ENCODE results near the gene ELK1. TPM values are rescaled to one million over a fixed set of nuclear protein-coding genes. Genes with fewer than 3 reads are reported as not detected.

Gene ELK1, protein sequence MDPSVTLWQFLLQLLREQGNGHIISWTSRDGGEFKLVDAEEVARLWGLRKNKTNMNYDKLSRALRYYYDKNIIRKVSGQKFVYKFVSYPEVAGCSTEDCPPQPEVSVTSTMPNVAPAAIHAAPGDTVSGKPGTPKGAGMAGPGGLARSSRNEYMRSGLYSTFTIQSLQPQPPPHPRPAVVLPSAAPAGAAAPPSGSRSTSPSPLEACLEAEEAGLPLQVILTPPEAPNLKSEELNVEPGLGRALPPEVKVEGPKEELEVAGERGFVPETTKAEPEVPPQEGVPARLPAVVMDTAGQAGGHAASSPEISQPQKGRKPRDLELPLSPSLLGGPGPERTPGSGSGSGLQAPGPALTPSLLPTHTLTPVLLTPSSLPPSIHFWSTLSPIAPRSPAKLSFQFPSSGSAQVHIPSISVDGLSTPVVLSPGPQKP
- total RNA-seq = 30.2 and 33.6 TPM in 2 replicates

GRCh38 chrX:47650164-47651042 is at the start of gene ELK1:
Gene ELK1, minus strand, starts transcription at chrX:47650563. Its CDS starts 9,122 bp downstream, at chrX:47641441.

GRCh38 chrX:47658684-47659420 is 8.5 kb upstream of the ELK1 start, which contains the start of gene UXT:
Gene UXT, minus strand, starts transcription at chrX:47659180. Its CDS starts 253 bp downstream, at chrX:47658927.

GRCh38 chrX:47629419-47630200 is 20.8 kb downstream of the ELK1 start, which contains the start of gene CFP:
Gene CFP, minus strand, starts transcription at chrX:47629930. Its CDS starts 86 bp downstream, at chrX:47629844.

GRCh38 chrX:47619486-47620302 is 30.7 kb downstream of the ELK1 start, which contains the start of gene SYN1:
Gene SYN1, minus strand, starts transcription at chrX:47619857. Its CDS starts 129 bp downstream, at chrX:47619728.

Other genes with a start within 250 kb of the ELK1 start
- 4.0 and 5.5 TPM in 2 replicates for gene ZNF41, start 167.3 kb downstream of the ELK1 start, total RNA-seq
- 32.8 and 33.0 TPM in 2 replicates for gene ARAF, start 89.4 kb downstream of the ELK1 start, total RNA-seq
- 388 and 474 TPM in 2 replicates for gene TIMP1, start 68.1 kb downstream of the ELK1 start, total RNA-seq
- 0.30 and 0.50 TPM in 2 replicates for gene SYN1, start 30.7 kb downstream of the ELK1 start, total RNA-seq
- gene CFP, start 20.6 kb downstream of the ELK1 start, total RNA-seq = under 0.01 and 0.15 TPM in 2 replicates
- 172 and 182 TPM in 2 replicates for gene UXT, start 8.6 kb upstream of the ELK1 start, total RNA-seq
- 2.7 and 3.9 TPM in 2 replicates for gene ZNF81, start 186.3 kb upstream of the ELK1 start, total RNA-seq

All from bronchus fibroblast of lung (primary cell).